Parathyroid adenoma (tissue), 2 donors: ENCODE data around the gene PKNOX2.
A peak's percentile ranks its signal among the peaks of the same experiment; 100 is the strongest.

Source experiments
- H2AFZ ChIP-seq: fragments of 300-600 bp; sonication (generic); one replicate; pipeline ENCODE4 v1.7.0; 2017; ENCODE audit warnings: antibody characterized with exemption, mild to moderate bottlenecking
- H3K27ac ChIP-seq: fragments of 300-600 bp; sonication (generic); one replicate; pipeline ENCODE4 v1.7.0; 2017
- H3K27me3 ChIP-seq: fragments of 300-600 bp; sonication (generic); one replicate; pipeline ENCODE4 v1.7.0; 2017; ENCODE audit warnings: low read length; ENCODE audit not compliant: control insufficient read depth, insufficient read depth
- H3K36me3 ChIP-seq: fragments of 300-600 bp; sonication (generic); one replicate; pipeline ENCODE4 v1.7.0; 2017; ENCODE audit warnings: low read length; ENCODE audit not compliant: control insufficient read depth, insufficient read depth
- H3K4me1 ChIP-seq: fragments of 300-600 bp; sonication (generic); one replicate; pipeline ENCODE4 v1.7.0; 2017; ENCODE audit warnings: control low read depth
- H3K4me2 ChIP-seq: fragments of 300-600 bp; sonication (generic); one replicate; pipeline ENCODE4 v1.7.0; 2017; ENCODE audit warnings: low read length
- H3K4me3 ChIP-seq: fragments of 300-600 bp; sonication (generic); one replicate; pipeline ENCODE4 v1.7.0; 2017; ENCODE audit warnings: low read depth, low read length
- H3K79me2 ChIP-seq: fragments of 300-600 bp; sonication (generic); one replicate; pipeline ENCODE4 v1.7.0; 2017; ENCODE audit warnings: control low read depth
- H3K9ac ChIP-seq: fragments of 300-600 bp; sonication (generic); one replicate; pipeline ENCODE4 v1.7.0; 2017; ENCODE audit warnings: mild to moderate bottlenecking
- H3K9me3 ChIP-seq: fragments of 300-600 bp; sonication (generic); one replicate; pipeline ENCODE4 v1.7.0; 2017; ENCODE audit warnings: low read length; ENCODE audit not compliant: control insufficient read depth
- TF ChIP-seq, protein P1 (sequence below): fragments of 300-600 bp; sonication (generic); IDR thresholded peaks from one replicate; pipeline ENCODE4 v1.7.0; 2017; ENCODE audit warnings: antibody characterized with exemption, mild to moderate bottlenecking
- donor health status: primary hyperparathyroidism.

The PKNOX2 gene, protein sequence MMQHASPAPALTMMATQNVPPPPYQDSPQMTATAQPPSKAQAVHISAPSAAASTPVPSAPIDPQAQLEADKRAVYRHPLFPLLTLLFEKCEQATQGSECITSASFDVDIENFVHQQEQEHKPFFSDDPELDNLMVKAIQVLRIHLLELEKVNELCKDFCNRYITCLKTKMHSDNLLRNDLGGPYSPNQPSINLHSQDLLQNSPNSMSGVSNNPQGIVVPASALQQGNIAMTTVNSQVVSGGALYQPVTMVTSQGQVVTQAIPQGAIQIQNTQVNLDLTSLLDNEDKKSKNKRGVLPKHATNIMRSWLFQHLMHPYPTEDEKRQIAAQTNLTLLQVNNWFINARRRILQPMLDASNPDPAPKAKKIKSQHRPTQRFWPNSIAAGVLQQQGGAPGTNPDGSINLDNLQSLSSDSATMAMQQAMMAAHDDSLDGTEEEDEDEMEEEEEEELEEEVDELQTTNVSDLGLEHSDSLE

DNA sequence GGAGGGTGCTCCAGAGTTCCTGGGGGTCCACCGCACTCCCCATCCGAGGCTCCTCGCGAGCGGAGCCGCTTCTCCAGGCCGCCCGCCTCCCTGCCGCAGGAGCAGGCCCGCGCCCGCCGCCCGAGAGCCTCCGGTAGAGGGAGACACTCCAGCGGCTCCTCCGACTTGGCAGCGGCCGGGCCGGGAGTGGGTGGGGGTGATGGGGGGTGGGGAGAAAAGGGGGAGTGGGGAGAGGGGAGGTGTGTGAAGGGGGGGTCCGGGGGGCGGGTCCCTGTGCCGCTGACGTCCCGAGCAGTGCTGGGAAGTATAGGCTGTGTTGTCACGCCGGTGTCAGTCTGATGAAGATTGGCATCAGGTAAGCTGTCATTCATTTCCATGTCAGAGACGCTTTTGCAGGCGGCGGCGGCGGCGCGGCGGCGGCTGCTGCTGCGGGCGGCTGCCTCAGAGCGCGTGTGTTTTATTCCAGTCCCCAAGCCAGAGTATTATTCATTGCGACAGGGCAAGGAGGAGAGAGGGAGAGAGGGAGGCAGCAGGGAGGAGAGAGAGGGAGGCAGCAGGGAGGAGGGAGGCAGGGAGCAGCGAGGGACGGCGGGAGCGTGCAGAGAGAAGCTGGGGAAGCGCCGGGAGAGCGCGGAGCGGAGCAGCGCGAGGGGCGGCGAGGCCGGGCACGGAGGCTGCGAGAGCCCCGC is at the start of gene PKNOX2:
TSS of gene PKNOX2 (plus strand) at position 330 of the 689 bp plus-strand sequence. CDS start 186,555 bp downstream, outside the sequence.
- Histone ChIP-seq H3K36me3 (no peaks in the 10 kb centered on the region), H2AFZ (peak within 1 kb of the TSS; percentile 73), H3K27ac (no peak within 1 kb of the TSS), H3K9me3 (no peaks in the 10 kb centered on the region), H3K9ac (no peak within 1 kb of the TSS), H3K27me3 (no peaks in the 10 kb centered on the region), H3K79me2 (no peaks in the 10 kb centered on the region), H3K4me3 (peak within 1 kb of the TSS; percentile 50), H3K4me2 (peak within 1 kb of the TSS; percentile 75), H3K4me1 (no peaks in the 10 kb centered on the region)
- TF ChIP-seq, protein P1, sequence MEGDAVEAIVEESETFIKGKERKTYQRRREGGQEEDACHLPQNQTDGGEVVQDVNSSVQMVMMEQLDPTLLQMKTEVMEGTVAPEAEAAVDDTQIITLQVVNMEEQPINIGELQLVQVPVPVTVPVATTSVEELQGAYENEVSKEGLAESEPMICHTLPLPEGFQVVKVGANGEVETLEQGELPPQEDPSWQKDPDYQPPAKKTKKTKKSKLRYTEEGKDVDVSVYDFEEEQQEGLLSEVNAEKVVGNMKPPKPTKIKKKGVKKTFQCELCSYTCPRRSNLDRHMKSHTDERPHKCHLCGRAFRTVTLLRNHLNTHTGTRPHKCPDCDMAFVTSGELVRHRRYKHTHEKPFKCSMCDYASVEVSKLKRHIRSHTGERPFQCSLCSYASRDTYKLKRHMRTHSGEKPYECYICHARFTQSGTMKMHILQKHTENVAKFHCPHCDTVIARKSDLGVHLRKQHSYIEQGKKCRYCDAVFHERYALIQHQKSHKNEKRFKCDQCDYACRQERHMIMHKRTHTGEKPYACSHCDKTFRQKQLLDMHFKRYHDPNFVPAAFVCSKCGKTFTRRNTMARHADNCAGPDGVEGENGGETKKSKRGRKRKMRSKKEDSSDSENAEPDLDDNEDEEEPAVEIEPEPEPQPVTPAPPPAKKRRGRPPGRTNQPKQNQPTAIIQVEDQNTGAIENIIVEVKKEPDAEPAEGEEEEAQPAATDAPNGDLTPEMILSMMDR: peak; percentile 40

DNA sequence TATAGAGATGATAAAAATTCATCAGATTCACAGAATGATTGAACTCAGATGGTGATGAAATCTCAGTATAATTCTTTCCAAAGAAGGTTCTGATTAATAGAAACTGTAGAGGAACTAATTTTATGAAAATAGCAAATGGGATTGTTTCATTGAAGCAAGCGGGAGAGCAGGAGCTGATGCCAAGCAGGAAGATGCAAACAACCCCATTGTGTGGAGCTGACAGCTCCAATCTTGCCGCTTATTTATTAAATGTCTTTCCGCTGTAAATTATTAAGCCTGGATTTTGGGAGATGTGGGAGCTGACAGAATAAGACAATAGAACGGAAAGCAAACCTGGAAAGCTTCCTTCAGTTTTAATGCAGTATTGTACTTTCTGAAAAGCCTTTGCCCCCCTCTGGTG is 47.1 kb upstream of the PKNOX2 start:
- Histone ChIP-seq H3K9me3 (no peaks in the 10 kb centered on the region), H3K9ac (no peak overlapping the region), H3K4me1 (no peaks in the 10 kb centered on the region), H2AFZ (no peak overlapping the region), H3K79me2 (no peaks in the 10 kb centered on the region), H3K4me2 (no peak overlapping the region), H3K27ac (no peak overlapping the region), H3K36me3 (no peaks in the 10 kb centered on the region), H3K4me3 (no peak overlapping the region), H3K27me3 (no peaks in the 10 kb centered on the region)
- TF ChIP-seq, protein P1: no peak

DNA sequence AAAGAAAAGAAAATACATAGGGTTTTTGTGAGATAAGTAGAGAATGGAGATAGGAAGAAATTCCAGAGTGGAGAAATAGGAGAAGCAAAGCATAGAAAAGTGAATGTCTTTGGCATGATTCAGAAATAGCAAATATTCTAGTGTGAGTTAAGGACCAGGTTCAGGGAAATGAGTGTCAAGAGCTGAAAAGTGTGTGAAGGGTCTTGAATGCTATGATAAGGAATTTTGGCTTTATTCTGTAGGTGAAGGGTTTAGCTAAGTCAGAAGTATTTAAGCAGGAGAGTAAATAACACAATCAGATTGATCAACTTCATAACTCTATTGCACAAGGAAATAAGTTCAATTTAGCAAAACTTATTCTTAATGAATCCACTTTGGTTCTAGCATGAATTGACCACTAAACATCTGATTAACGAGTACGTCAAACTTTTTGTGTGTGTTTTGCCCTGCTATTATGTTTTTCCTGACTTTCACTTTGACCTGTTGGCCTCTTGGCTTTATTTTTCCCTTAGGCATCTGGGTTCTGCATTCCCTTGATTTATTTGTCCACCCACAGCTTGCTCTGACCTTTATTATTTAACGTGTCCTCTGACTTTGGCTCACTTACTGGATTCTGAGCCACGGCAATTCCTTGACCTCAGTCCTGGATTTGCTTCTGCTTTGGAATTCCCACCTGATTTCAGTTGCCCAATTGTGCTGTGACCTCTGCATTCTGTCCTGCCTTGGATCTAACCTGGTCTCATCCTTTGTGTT is 41.2 kb upstream of the PKNOX2 start:
- Histone ChIP-seq H3K4me1 (no peaks in the 10 kb centered on the region), H3K4me2 (no peak overlapping the region), H2AFZ (peak overlapping the region; percentile 59), H3K9ac (no peak overlapping the region), H3K27ac (no peak overlapping the region), H3K79me2 (no peaks in the 10 kb centered on the region), H3K27me3 (no peaks in the 10 kb centered on the region), H3K36me3 (no peaks in the 10 kb centered on the region), H3K9me3 (no peaks in the 10 kb centered on the region), H3K4me3 (no peak overlapping the region)
- TF ChIP-seq, protein P1: no peak

DNA sequence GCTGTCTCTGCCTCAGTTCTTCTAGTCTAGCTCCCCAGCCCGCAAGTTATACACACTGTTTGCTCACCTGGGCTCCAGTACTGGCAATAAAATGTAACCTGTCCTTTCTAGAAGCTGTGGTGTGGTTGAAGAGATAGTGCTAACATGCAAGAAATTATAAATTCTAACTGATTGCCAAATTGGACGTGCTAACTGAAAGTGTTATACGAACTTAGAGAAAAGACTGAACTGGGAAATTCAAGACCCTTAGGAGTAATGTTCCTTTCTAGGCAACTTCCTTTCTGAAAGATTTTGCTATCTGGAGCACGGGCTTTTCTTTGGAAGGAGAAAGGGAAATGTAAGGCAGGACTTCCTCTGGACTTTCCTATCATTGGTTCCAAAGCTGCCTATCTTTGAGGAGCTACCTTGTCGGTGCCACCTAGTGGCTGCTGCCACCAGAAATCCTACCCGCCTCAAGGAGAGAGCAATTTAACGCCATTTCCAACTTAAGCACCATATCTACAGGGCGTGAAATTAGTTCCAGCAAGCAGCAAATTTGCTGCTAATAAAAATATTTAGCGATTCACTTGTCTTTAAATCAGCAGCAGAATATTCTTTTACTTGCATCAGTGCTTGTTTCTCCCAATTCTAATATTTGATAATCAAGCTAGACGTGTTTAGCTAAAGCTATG is 40.5 kb upstream of the PKNOX2 start:
- TF ChIP-seq, protein P1: peak; percentile 26

More for the DNA sequence above, 40.5 kb upstream of the PKNOX2 start:
- H3K4me1 ChIP-seq: no peaks in the 10 kb centered on the region
- H3K36me3 ChIP-seq: no peaks in the 10 kb centered on the region
- no peak overlapping the region for H3K4me3 ChIP-seq
- no peak overlapping the region for H3K9ac ChIP-seq
- no peak overlapping the region for H3K4me2 ChIP-seq
- peak overlapping the region; percentile 59 for H2AFZ ChIP-seq
- H3K79me2 ChIP-seq: no peaks in the 10 kb centered on the region
- no peak overlapping the region for H3K27ac ChIP-seq
- no peaks in the 10 kb centered on the region for H3K27me3 ChIP-seq
- H3K9me3 ChIP-seq: no peaks in the 10 kb centered on the region
